Breast epithelium (tissue), 4 donors: Measurements from ENCODE around the gene ATP1A1. TPM values are rescaled to one million over a fixed set of nuclear protein-coding genes. Genes with fewer than 3 reads are reported as not detected.

Source experiments
- DNase-seq, 2 donors: peaks; one replicate each; pipeline ENCODE4 v3.0.0-alpha.2; 2019; ENCODE audit warnings: low spot score in 2 of 2
- H3K27ac ChIP-seq, 2 donors: fragments of 200-600 bp; sonication (generic) in 1 of 2; one replicate each; pipeline ENCODE4 v1.5.1; 2016 to 2019; ENCODE audit warnings: mild to moderate bottlenecking in 1 of 2
- H3K27me3 ChIP-seq, 2 donors: fragments of 200-600 bp; sonication (generic) in 1 of 2; one replicate each; pipeline versions ENCODE4 v1.5.1 to v1.6.0; 2017 to 2019; ENCODE audit warnings: control low read depth in 1 of 2, mild to moderate bottlenecking in 1 of 2
- H3K36me3 ChIP-seq: fragments of 200-600 bp; one replicate; pipeline ENCODE4 v1.5.1; 2019
- H3K4me1 ChIP-seq, 2 donors: fragments of 200-600 bp; sonication (generic); one replicate each; pipeline ENCODE4 v1.5.1; 2016 to 2019; ENCODE audit warnings: control low read depth in 1 of 2
- H3K4me3 ChIP-seq, 3 donors: fragments of 200-600 bp; sonication (generic); 1 replicate in 2 of 3; 2 replicates in 1 of 3; pipeline ENCODE4 v1.5.1; 2016 to 2019; ENCODE audit warnings: mild to moderate bottlenecking in 3 of 3, moderate library complexity in 2 of 3
- H3K9me3 ChIP-seq, 2 donors: fragments of 200-600 bp; sonication (generic) in 1 of 2; one replicate each; pipeline ENCODE4 v1.5.1; 2016 to 2019; ENCODE audit warnings: control low read depth in 1 of 2
- POLR2A ChIP-seq: fragments of 450-650 bp; IDR thresholded peaks from one replicate; pipeline ENCODE4 v1.6.1; 2016; ENCODE audit warnings: antibody characterized with exemption, mild to moderate bottlenecking, moderate library complexity
- POLR2AphosphoS5 ChIP-seq, 3 donors: sonication (generic); formaldehyde crosslinking; IDR thresholded peaks; one replicate each; pipeline ENCODE4 v1.6.1; 2017; ENCODE audit warnings: antibody characterized with exemption in 3 of 3
- intact Hi-C: fragments of 100-400 bp; cut with DNase I; formaldehyde crosslinking; loops from one replicate; pipeline ENCODE4 v1.15.1; 2023; ENCODE audit warnings: low total_unique reads
- total RNA-seq, 3 donors: library from RNA; depleted of rRNA; stranded (reverse); fragments of >200 nt; gene quantifications; one replicate each; pipeline ENCODE4 v1.1.0, GENCODE V29; 2016
- TF ChIP-seq, protein P1 (sequence below), 3 donors: fragments of 450-650 bp; IDR thresholded peaks; one replicate each; pipeline ENCODE4 v1.5.1; 2016 to 2017; ENCODE audit warnings: antibody characterized with exemption in 3 of 3, mild to moderate bottlenecking in 3 of 3, moderate library complexity in 3 of 3

The ATP1A1 gene
- total RNA-seq, 3 donors from 2014 or later: 235 to 423 (median 331) TPM

GRCh38 chr1:116434849-116435248 lies 61.8 kb downstream of the ATP1A1 start:
- no peaks in the 10 kb centered on the region for H3K4me1 ChIP-seq
- H3K27me3 ChIP-seq: no peaks in the 10 kb centered on the region
- H3K9me3 ChIP-seq: no peaks in the 10 kb centered on the region
- TF ChIP-seq, protein P1, sequence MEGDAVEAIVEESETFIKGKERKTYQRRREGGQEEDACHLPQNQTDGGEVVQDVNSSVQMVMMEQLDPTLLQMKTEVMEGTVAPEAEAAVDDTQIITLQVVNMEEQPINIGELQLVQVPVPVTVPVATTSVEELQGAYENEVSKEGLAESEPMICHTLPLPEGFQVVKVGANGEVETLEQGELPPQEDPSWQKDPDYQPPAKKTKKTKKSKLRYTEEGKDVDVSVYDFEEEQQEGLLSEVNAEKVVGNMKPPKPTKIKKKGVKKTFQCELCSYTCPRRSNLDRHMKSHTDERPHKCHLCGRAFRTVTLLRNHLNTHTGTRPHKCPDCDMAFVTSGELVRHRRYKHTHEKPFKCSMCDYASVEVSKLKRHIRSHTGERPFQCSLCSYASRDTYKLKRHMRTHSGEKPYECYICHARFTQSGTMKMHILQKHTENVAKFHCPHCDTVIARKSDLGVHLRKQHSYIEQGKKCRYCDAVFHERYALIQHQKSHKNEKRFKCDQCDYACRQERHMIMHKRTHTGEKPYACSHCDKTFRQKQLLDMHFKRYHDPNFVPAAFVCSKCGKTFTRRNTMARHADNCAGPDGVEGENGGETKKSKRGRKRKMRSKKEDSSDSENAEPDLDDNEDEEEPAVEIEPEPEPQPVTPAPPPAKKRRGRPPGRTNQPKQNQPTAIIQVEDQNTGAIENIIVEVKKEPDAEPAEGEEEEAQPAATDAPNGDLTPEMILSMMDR (IDR thresholded peaks at IDR 0.05): no peak
- TF ChIP-seq POLR2AphosphoS5 (IDR thresholded peaks at IDR 0.05) (no peak), POLR2A (no peak)
- intact Hi-C loops: no loop called here
- H3K36me3 ChIP-seq: no peaks in the 10 kb centered on the region
- peak overlapping the region in 1 of 2 donors; percentile 95 for H3K27ac ChIP-seq
- no peak for DNase-seq
- no peak overlapping the region for H3K4me3 ChIP-seq

DNA sequence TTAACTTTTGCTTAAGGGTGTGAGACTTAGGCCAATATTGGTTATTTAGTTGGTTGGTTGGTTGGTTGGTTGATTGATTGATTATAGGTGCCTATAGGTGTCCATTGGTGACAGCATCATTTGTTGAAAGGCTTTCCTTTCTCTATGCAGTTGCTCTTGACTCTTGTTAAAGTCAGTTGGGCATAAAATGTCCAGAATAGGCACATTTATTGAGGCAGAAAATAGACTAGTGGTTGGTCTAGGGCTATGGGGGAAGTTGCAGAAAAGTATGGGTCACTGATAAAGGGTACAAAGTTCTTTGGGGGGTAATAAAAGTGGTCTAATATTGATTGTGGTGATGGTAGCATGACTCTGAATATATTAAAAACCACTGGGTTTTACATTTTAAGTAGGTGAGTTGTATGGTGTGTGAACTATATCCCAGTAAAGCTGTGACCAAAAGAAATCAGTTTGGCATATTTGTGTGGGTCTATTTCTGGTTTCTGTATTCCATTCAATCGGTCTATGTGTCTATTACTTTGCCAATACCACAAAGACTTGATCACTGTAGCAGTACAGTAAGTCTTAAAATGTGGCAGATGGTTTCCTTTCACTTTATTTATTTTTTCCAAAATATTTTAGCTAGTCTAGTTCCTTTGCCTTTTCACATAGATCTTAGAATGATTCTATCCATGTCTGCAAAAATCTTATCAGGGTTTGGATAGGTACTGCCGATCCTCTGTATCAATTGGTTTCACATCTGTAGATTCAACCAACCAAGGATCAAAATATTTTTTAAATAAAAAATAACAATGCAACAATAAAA lies 63.0 kb downstream of the ATP1A1 start:
- no peak for DNase-seq
- Histone ChIP-seq H3K4me3 (no peak overlapping the region), H3K27ac (no peak overlapping the region), H3K27me3 (no peaks in the 10 kb centered on the region), H3K9me3 (no peaks in the 10 kb centered on the region), H3K36me3 (no peaks in the 10 kb centered on the region), H3K4me1 (no peaks in the 10 kb centered on the region)
- TF ChIP-seq, protein P1 (IDR thresholded peaks at IDR 0.05): no peak
- TF ChIP-seq POLR2A: no peak
- TF ChIP-seq POLR2AphosphoS5 (IDR thresholded peaks at IDR 0.05): no peak
- intact Hi-C loops: no loop called here

DNA sequence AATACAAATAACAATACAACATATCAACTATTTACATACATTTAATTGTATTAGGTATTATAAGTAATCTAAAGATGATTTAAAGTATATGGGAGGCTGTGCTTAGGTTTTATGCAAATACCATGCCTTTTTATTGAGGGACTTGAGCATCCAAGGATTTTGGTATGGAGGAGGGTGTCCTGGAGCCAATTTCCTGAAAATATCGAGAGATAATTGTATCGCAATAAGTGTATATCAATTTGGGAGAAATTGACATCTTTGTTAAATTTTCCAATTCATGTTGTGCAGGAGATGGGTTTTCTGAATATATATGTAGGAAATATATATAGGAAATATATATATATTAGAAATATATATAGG lies 63.5 kb downstream of the ATP1A1 start:
- Histone ChIP-seq H3K36me3 (no peaks in the 10 kb centered on the region), H3K27me3 (no peaks in the 10 kb centered on the region), H3K4me1 (no peaks in the 10 kb centered on the region), H3K27ac (no peak overlapping the region), H3K9me3 (no peaks in the 10 kb centered on the region), H3K4me3 (no peak overlapping the region)
- TF ChIP-seq POLR2AphosphoS5 (IDR thresholded peaks at IDR 0.05) (no peak), POLR2A (no peak)
- DNase-seq: no peak
- intact Hi-C loops: no loop called here

DNA sequence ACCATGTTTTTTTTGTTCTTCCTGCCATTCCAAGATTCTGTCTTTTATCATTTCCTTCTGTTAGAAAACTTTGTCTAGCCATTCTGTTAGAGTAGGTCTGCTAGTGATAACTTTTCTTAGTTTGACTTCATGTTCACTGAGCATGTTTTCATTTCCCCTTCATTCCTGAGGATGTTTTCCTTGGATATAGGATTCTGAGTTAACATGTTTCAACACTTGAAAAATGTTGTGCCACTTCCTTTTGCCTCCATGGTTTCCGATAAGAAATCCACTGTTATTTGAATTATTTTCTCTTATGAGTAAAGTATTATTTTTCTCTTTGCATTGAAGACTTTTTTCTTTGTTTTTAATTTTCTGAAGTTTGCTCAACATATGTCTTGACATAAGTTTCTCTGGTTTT lies 66.7 kb downstream of the ATP1A1 start:
- intact Hi-C loops: no loop called here
- H3K36me3 ChIP-seq: no peaks in the 10 kb centered on the region
- H3K4me1 ChIP-seq: no peaks in the 10 kb centered on the region
- no peak for DNase-seq
- H3K4me3 ChIP-seq: no peak overlapping the region
- H3K27me3 ChIP-seq: no peaks in the 10 kb centered on the region
- no peaks in the 10 kb centered on the region for H3K9me3 ChIP-seq
- TF ChIP-seq, protein P1 (IDR thresholded peaks at IDR 0.05): no peak
- no peak for TF ChIP-seq POLR2AphosphoS5 (IDR thresholded peaks at IDR 0.05)
- TF ChIP-seq POLR2A: no peak
- no peak overlapping the region for H3K27ac ChIP-seq

- intact Hi-C loops: no loop called here
- Histone ChIP-seq H3K9me3 (no peaks in the 10 kb centered on the region), H3K27ac (no peak overlapping the region), H3K36me3 (no peaks in the 10 kb centered on the region), H3K4me1 (no peaks in the 10 kb centered on the region), H3K27me3 (no peaks in the 10 kb centered on the region), H3K4me3 (no peak overlapping the region)
- TF ChIP-seq POLR2AphosphoS5 (IDR thresholded peaks at IDR 0.05) (no peak), POLR2A (no peak)
- TF ChIP-seq, protein P1 (IDR thresholded peaks at IDR 0.05): no peak
- DNase-seq: no peak
These were observed 67.7 kb downstream of the ATP1A1 start for GRCh38 chr1:116440731-116441130.
